ENCODE results near the gene SLC2A3. TPM values are rescaled to one million over a fixed set of nuclear protein-coding genes. Genes with fewer than 3 reads are reported as not detected.
"Not testable (repeated sequence)": the region's sequence is repeated elsewhere in the genome, so short reads cannot be mapped to it uniquely, and the experiment has no call there.

SLC2A3 gene
- 73.6 and 86.9 TPM in 2 replicates for total RNA-seq (2014; rRNA removed; shearing (Covaris generic))
- 58.8 and 67.0 TPM in 2 replicates for polyA plus RNA-seq (2015; cell fraction: cytosol; rRNA removed)
- 76.1 and 128 TPM in 2 replicates for polyA plus RNA-seq (2015; cell fraction: nucleus; rRNA removed)

DNA sequence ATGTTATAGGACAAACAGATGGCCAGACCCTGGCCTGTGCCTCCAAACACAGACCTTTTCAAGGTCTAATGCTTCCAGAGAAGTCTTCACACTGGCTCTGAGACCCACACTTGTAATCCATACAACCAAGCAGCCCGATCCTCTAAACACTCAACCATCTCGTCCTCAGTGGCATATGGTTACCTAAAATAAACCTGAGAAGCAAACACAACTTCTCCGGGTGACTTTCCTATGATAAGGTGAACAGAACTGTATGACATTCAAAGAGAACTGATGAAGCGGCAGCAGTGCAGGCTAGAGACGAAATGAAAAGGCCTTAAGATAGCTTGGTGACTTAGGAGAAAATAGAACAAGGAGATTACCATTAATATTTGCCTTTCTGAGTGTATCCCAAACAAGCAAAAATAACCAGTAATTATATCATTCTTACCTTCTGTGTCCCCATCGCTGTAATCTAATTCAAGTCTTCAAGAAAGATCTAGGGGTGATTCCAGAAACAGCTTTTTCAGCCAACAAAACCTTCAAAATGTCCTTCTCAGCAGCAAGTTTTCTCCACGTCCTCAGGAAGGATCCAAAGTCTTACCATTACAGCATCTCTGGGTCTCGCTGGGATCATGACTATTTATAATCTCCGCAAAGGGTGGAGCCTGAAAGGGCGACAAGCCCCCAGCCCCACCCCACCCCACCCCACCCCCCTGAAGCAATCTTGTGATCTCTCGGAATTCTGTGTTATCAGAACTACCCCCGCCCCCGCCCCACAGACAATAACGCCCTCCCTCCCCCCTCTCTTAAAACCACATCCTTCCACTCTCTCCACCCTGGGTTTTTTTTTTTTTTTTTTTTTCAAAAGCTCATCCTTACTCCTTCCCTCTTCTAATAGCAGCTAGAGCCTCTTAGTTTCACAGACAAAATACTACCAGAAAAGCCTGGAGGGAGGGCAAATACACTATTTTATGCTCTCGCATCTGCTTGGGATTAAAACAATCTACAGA is at the start of gene SLC2A3:
SLC2A3 (minus strand) TSS at position 598 of the 992 bp plus-strand sequence; CDS start at position 445, 153 bp downstream.
- peak; percentile 95 for DNase-seq (ENCODE audit: low read depth, low spot score)
- in situ Hi-C loops (cut with HindIII; ENCODE audit: low pct_unique_long_range_greater_than_20kb, low sequenced_read_pairs) = no loop called here

DNA sequence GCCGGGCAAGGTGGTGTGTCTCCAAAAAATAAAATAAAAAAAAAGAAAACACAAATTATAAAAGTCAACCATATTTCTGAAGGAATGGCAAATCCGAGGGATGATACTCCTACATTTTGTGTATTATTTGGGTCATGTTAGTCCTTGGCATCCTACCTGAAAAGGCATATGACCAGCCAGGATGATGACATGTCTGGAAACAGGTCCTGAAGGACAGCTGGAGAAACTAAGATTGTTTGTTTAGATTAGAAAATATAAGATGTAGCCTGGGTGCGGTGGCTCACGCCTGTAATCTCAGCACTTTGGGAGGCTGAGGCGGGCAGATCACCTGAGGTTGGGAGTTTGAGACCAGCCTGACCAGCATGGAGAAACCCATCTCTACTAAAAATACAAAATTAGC is 48.9 kb upstream of the SLC2A3 start:
- in situ Hi-C loops (cut with HindIII; ENCODE audit: low pct_unique_long_range_greater_than_20kb, low sequenced_read_pairs) = no loop called here
- DNase-seq (ENCODE audit: low read depth, low spot score) = no peak

DNA sequence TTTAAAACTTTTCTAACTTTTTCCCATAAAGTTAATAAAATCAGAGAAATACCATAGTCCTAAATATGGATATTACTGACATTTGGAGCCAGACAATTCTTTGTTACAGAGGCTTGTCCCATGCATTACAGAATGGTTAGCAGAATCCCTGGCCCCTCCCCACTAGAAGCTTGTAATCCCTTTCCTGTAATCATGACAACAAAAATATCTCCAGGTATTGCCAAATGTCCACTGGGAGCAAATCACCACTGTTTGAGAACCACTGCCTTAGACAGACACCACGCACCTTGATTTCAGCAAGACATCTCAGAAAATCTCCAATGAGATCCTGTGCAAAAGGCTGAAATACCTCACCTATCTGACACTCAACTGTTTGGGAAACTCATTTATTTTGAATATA is 47.5 kb upstream of the SLC2A3 start:
- in situ Hi-C loops (cut with HindIII; ENCODE audit: low pct_unique_long_range_greater_than_20kb, low sequenced_read_pairs); DNase-seq (ENCODE audit: low read depth, low spot score): not testable (repeated sequence)

DNA sequence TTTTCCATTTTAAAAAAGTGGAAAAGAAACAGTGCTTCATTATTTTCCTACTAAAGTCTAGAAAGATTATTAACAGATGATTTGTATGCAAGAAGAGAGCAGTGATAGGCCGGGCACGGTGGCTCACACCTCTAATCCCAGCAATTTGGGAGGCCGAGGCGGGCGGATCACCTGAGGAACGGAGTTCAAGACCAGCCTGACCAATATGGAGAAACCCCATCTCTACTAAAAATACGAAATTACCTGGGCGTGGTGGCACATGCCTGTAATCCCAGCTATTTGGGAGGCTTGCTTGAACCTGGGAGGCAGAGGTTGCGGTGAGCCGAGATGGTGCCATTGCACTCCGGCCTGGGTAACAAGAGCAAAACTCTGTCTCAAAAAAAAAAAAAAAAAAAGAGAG is 47.0 kb upstream of the SLC2A3 start:
- in situ Hi-C loops (cut with HindIII; ENCODE audit: low pct_unique_long_range_greater_than_20kb, low sequenced_read_pairs); DNase-seq (ENCODE audit: low read depth, low spot score): not testable (repeated sequence)

DNA sequence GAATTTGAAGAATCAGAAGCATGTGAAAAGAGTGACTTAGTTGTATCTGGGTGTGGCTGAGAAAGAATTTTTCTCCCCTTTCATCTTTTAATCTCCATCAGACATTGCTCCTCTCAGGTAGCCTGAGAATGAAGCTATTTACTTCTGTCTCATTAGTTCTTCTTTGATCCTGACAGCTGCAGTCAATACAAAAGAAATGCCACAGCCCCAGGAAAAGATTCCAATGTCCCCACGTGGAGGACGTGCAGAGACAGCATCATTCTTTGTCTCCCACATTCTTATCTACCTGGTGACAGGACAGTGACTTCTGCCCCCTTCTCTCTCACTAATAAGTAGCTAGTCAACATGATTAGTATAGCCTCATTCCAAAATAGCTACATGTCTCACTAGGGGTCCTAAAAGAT is 46.3 kb upstream of the SLC2A3 start:
- DNase-seq (ENCODE audit: low read depth, low spot score); in situ Hi-C loops (cut with HindIII; ENCODE audit: low pct_unique_long_range_greater_than_20kb, low sequenced_read_pairs): not testable (repeated sequence)

DNA sequence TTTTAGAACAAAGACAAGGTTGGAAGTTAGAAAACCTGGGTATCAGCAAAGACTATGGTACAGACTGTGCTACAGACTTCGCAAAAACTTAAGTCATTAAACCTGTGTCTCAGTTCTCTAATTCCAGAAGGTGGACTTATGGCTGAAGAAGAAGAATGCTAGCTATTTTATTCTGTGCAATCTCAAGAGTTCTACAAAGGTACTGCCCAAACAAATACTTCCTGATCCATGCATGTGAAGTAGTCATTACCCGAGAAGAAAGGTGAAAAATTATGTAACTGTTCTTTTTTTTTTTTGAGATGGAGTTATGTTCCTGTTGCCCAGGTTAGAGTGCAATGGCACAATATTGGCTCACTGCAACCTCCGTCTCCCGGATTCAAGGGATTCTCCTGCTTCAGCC is 45.5 kb upstream of the SLC2A3 start:
- no peak for DNase-seq (ENCODE audit: low read depth, low spot score)
- in situ Hi-C loops (cut with HindIII; ENCODE audit: low pct_unique_long_range_greater_than_20kb, low sequenced_read_pairs) = no loop called here

DNA sequence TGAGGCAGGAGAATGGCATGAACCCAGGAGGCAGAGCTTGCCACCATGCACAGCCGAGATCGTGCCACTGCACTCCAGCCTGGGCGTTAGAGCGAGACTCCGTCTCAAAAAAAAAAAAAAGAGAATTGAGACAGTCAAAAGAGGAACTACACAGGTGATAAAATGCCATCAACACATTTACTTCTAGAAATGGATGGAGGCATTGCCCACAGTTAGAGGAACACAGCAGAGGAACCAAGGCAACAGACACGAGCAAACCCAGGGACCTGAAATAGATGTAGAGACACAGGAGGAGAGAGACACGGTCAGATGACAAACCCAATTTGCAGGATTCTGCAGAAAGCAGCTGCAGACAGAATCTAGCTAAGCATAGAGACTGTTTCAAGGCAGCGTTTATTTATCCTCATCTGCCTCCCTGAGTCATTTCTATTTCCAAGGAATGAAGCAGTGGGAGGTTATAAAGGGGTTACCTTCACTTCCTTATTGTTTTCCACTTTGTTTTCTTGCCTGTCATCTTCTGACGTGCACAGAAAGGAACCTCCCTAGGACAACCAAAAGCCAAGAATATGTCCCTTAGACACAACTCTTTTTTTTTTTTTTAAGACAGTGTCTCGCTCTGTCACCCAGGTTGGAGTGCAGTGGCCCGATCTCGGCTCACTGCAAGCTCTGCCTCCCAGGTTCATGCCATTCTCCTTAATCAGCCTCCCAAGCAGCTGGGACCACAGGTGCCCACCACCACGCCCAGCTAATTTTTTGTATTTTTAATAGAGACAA is 41.6 kb upstream of the SLC2A3 start:
- in situ Hi-C loops (cut with HindIII; ENCODE audit: low pct_unique_long_range_greater_than_20kb, low sequenced_read_pairs); DNase-seq (ENCODE audit: low read depth, low spot score): not testable (repeated sequence)

DNA sequence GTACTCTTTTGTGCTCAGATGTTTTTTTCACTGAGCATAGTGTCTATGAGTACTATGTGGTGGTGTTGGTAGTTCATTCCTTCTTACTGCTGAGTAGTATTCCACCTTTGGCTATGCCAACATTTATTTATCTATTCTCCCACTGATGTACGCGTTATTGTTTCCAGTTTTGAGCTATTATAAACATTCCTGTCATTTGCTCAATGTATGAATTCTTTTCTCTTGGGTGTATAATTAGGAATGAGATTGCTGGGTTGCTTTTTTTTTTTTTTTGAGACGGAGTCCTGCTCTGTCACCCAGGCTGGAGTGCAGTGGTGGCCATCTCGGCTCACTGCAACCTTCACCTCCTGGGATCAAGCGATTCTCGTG is 37.5 kb upstream of the SLC2A3 start:
- no peak for DNase-seq (ENCODE audit: low read depth, low spot score)
- in situ Hi-C loops (cut with HindIII; ENCODE audit: low pct_unique_long_range_greater_than_20kb, low sequenced_read_pairs) = no loop called here

DNA sequence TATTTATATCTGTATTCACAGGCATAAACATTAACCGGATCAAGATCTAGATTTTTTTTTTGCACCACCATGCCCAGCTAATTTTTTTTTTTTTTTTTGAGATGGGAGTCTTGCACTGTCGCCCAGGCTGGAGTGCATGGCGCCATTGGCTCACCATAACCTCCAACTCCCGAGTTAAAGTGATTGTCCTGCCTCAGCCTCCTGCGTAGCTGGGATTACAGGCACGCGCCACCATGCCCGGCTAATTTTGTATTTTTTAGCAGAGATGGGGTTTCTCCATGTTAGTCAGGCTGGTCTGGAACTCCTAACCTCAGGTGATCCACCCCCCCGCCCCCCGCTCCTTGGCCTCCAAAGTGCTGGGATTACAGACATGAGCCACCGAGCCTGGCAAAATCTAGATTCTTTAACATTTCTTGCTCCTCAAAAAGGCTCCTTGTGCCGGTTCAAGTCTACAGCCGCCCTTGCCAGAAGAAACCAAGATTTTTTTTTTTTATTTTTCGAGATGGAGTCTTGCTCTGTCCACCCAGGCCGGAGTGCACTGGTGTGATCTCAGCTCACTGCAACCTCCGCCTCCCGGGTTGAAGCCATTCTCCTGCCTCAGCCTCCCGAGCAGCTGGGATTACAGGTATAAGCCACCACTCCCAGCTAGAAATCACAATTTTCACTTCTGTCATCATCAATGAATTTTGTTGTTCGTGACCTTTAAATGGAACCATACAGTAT is 36.9 kb upstream of the SLC2A3 start:
- in situ Hi-C loops (cut with HindIII; ENCODE audit: low pct_unique_long_range_greater_than_20kb, low sequenced_read_pairs) = no loop called here
- no peak for DNase-seq (ENCODE audit: low read depth, low spot score)

DNA sequence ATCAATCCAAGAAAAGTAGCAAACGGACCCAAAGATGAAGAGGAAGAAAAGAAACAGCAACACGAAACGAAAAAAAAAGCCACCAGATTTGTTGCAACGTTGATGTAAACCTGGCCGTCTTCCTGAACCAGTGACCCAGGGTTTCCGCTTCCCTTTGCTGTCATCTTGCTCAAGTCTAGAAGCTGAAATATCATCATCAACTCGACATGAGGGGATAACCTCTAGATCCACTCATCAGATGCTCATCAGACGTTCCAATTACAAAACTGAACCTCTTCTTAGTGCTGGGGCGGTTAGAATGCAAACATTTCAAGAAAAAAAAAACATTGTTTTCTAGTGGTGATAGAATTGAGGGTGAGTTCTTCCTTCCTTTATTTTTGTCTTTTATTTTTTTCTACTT is 36.3 kb upstream of the SLC2A3 start:
- DNase-seq (ENCODE audit: low read depth, low spot score); in situ Hi-C loops (cut with HindIII; ENCODE audit: low pct_unique_long_range_greater_than_20kb, low sequenced_read_pairs): not testable (repeated sequence)

DNA sequence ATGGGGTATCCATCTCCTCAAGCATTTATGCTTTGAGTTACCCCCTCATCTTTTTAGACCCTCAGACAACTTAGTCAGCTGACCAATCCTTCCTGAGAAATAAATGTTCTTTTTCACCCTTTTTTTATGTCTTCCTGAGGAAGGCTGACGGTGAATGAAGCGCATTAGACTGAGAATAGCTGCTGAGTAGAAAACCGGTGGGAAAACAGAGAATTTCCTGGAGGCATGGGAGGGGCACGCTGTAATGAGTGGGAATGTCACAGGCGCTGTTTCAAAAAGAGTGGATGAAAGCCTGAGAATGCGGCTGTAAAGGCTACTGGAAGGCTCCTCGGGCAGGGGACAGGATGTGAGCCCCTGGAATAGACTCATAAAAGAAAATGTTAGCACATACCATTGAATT is 35.8 kb upstream of the SLC2A3 start:
- in situ Hi-C loops (cut with HindIII; ENCODE audit: low pct_unique_long_range_greater_than_20kb, low sequenced_read_pairs) = not testable (repeated sequence)

DNA sequence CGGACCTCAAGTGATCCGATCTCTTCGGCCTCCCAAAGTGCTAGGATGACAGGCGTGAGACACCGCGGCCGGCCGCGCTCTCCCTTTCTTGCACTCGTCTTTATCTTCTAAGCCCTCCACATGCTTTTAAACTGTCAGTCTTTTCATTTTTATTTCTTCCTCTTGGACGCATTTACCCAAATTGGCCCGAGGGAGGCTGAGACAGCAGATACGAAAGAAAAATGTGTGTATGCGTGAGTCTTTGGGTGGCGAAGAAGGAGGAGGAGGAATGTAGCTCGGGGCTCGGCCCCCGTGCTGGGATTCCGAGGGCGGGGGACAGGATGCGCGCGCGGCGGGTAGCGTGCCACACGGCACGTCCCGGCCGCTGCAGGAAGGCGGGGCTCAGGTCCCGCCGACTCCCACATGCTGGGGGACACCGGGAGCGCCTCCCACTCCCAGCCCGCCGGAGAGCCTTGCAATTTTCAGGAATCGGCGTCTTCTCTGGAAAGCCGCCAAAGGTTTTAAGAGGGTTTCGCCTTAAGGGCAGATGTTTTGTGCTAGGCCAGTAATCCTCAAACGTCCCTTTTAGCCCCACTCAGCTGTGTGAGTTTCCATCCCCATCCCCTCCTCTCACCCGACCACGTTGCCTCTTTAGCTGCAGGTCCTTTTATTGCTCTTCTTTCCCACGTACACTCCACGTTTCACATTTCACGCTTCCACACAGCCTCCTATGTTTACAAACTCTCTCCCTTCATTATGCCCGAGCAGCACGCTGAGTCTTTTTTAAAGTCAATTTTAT is 34.7 kb upstream of the SLC2A3 start:
- DNase-seq (ENCODE audit: low read depth, low spot score) = peak; percentile 94
- in situ Hi-C loops (cut with HindIII; ENCODE audit: low pct_unique_long_range_greater_than_20kb, low sequenced_read_pairs) = no loop called here

More for the DNA sequence above, 35.8 kb upstream of the SLC2A3 start:
- DNase-seq (ENCODE audit: low read depth, low spot score) = not testable (repeated sequence)

DNA sequence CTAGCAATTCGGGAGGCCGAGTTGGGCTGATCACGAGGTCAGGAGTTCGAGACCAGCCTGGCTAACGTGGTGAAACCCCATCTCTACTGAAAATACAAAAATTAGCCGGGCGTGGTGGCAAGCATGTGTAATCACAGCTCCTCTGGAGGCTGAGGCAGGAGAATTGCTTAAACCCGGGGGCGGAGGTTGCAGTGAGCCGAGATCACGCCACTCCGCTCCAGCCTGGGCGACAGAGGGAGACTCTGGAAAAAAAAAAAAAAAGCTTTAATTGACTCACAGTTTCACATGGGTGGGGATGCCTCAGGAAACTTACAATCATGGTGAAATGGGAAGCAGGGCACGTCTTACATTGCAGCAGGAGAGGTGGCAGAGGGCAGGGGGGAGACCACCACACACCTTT is 30.6 kb upstream of the SLC2A3 start:
- in situ Hi-C loops (cut with HindIII; ENCODE audit: low pct_unique_long_range_greater_than_20kb, low sequenced_read_pairs) = no loop called here
- no peak for DNase-seq (ENCODE audit: low read depth, low spot score)

DNA sequence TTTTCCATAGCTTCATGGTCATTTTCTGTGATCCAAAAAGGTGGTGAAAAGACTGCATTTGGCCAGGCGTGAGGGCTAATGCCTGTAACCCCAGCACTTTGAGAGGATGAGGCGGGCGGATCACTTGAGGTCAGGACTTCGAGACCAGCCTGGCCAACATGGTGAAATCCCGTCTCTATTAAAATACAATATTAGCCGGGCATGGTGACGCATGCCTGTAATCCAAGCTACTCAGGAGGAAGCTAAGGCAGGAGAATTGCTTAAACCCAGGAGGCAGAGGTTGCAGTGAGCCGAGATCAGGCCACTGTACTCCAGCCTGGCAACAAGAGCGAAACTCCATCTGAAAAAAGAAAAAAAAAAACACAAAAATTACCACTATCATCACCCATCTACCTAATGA is 28.7 kb upstream of the SLC2A3 start:
- in situ Hi-C loops (cut with HindIII; ENCODE audit: low pct_unique_long_range_greater_than_20kb, low sequenced_read_pairs); DNase-seq (ENCODE audit: low read depth, low spot score): not testable (repeated sequence)

DNA sequence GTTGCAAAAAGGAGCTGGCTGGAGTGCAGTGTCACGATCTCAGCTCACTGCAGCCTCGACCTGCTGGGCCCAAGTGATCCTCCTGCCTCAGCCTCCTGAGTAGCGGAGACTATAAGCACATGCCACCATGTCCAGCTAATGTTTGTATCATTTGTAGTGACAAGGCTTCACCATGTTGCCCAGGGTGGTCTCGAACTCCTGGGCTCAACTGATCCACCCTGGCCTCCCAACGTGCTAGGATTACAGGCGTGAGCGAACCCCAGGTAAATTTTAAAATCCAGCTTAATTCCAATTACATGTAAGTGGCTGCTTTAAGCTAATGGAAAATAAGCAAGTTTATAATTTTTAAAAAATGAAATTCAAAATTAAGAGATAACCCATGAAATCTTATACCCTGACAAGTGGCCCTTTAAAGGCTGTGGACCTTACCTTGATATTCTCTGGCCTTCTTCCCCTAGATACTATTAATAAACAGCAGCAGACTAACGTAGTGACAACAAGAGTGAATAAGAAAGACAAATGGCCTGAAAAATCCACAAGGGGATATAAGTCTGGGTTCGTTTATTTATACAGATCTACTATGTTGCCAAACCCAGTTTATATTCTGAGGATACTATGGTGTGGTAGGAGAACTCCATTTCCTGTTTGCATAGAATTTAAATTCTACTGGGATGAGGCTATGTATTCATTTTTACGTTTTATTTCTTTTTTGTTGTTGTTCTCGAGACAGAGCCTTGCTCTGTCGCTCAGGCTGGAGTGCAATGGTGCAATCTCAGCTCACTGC is 25.6 kb upstream of the SLC2A3 start:
- in situ Hi-C loops (cut with HindIII; ENCODE audit: low pct_unique_long_range_greater_than_20kb, low sequenced_read_pairs) = no loop called here

DNA sequence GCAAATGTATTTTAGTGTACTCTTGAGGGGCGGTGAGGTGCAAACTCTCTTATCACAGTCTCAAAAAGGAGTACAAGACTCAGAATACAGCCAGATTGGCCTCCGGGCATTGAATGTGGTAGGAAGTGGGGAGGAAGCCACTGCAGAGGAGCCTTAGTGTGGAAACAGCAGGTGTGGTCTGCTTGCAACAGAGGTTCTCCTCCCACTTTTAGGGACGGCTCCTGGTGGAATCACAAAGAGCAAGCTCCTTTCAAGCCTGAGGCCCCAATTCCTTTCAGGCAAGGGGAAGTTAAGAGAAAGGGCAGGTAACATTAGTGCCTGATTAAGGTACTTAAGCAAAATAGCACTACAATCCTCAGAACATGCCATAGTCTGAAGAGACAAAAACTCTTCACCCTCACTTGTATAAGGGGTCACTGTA is 23.7 kb upstream of the SLC2A3 start:
- DNase-seq (ENCODE audit: low read depth, low spot score) = peak; percentile 53
- in situ Hi-C loops (cut with HindIII; ENCODE audit: low pct_unique_long_range_greater_than_20kb, low sequenced_read_pairs) = no loop called here

More for the DNA sequence above, 25.6 kb upstream of the SLC2A3 start:
- no peak for DNase-seq (ENCODE audit: low read depth, low spot score)
